Upper lobe of left lung (tissue), 6 donors: ENCODE measurements around the gene WNK2. TPM values are rescaled to one million over a fixed set of nuclear protein-coding genes. Genes with fewer than 3 reads are reported as not detected.
"Not testable (repeated sequence)": the region's sequence is repeated elsewhere in the genome, so short reads cannot be mapped to it uniquely, and the experiment has no call there.

Experiments
- ATAC-seq, 2 donors: fragments of 200-7000 bp; cut with Tn5 transposase; one replicate each; pipeline ENCODE4 v1.9.1; 2022; ENCODE audit warnings: mild to moderate bottlenecking in 2 of 2, moderate library complexity in 2 of 2; ENCODE audit not compliant: low FRiP score in 2 of 2
- DNase-seq, 2 donors: peaks; one replicate each; pipeline ENCODE4 v3.0.0-alpha.2; 2019 to 2020
- H3K27ac ChIP-seq, 4 donors: fragments of 200-600 bp; sonication (generic); one replicate each; pipeline ENCODE4 v1.5.1; 2016 to 2019
- H3K27me3 ChIP-seq, 4 donors: fragments of 200-600 bp; sonication (generic); one replicate each; pipeline ENCODE4 v1.5.1; 2017 to 2019
- H3K36me3 ChIP-seq, 4 donors: fragments of 200-600 bp; sonication (generic); one replicate each; pipeline ENCODE4 v1.5.1; 2016 to 2019
- H3K4me1 ChIP-seq, 4 donors: fragments of 200-600 bp; sonication (generic); one replicate each; pipeline ENCODE4 v1.5.1; 2018 to 2019
- H3K4me3 ChIP-seq, 4 donors: fragments of 200-600 bp; sonication (generic); one replicate each; pipeline ENCODE4 v1.5.1; 2017 to 2019; ENCODE audit warnings: mild to moderate bottlenecking in 2 of 4, moderate library complexity in 1 of 4
- H3K9me3 ChIP-seq, 4 donors: fragments of 200-600 bp; sonication (generic); one replicate each; pipeline ENCODE4 v1.5.1; 2018 to 2019
- EP300 ChIP-seq, 4 donors: sonication (generic); formaldehyde crosslinking; IDR thresholded peaks; one replicate each; pipeline ENCODE4 v1.5.1; 2017; ENCODE audit warnings: antibody characterized with exemption in 4 of 4, control low read depth in 2 of 4
- POLR2A ChIP-seq, 4 donors: fragments of 450-650 bp; IDR thresholded peaks; one replicate each; pipeline ENCODE4 v1.5.1; 2016 to 2017; ENCODE audit warnings: antibody characterized with exemption in 4 of 4, mild to moderate bottlenecking in 2 of 4
- POLR2AphosphoS5 ChIP-seq, 2 donors: sonication (generic); formaldehyde crosslinking; IDR thresholded peaks; one replicate each; pipeline ENCODE4 v1.5.1; 2017; ENCODE audit warnings: antibody characterized with exemption in 2 of 2
- WGBS, 2 donors: methylation state at CpG; one replicate each; pipeline ENCODE4 v1.1.5; 2017 to 2018; 5-methylcytosine and 5-hydroxymethylcytosine counted together
- total RNA-seq, 6 donors: library from RNA; depleted of rRNA in 4 of 6; stranded (reverse); fragments of >200 nt in 4 of 6; gene quantifications; one replicate each; pipeline versions ENCODE4 v1.1.0 to v1.2.1, GENCODE V29; 2016 to 2021
- TF ChIP-seq, protein P1 (sequence below), 6 experiments: fragments of 450-650 bp in 4 of 6; fragments of 200-600 bp in 2 of 6; sonication (generic) in 2 of 6; IDR thresholded peaks; one replicate each; pipeline ENCODE4 v1.5.1; 2016 to 2019; ENCODE audit warnings: antibody characterized with exemption in 6 of 6
- donor health status: DM: no; HTN: no; CAD: no; lungs with moderate emphysema.
- donor health status: DM: no; HTN: yes; CAD: no; lungs with severe emphysema.

Gene WNK2
- total RNA-seq, 6 donors from 2014 or later: 1.1 to 11.5 (median 7.3) TPM

DNA sequence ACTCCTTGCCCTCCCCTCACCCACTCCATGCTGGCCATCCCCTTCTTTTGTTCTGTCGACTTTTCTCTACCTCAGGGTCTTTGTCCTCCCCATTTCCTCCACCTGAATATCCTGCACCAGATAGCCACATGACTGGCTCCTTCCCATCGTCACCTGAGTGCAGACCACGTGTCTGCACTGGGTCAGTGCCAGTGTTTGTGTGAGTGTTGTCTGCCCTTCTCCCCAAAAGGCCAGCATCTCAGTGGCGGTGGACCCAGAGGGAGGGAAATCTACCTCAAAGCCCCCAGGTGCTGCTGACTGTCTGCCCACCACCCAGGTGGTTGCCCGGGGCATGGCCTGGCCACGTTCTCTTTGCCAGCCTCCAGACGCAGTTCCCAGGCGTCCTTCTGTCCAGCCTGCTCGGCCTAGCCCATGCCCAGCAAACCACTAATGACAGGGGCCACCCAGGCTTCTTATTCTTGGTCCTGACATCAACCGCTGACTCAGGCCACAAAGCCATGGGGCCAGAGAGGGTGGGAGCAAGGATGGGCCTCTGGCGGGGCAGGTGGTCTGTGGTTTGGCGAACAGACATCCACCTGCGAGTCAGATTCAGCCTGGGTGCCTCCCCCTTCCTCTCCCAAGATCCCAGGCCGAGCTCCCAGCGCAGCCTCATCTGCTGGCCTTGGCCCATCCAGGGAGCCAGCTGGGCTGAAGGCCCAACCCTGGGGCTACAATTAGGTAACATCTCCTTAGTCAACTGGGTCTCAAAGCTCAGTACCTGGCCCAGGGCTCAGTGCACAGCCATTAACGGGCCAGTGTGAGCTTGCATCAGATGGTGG, 44.4 kb upstream of the WNK2 start:
- DNase-seq (no peak), ATAC-seq (no peak)
- H3K4me3 ChIP-seq: no peak overlapping the region
- H3K9me3 ChIP-seq: peaks cover 0 to 3% (median 0%) of the 10 kb centered on the region in 4 donors
- no peaks in the 10 kb centered on the region for H3K36me3 ChIP-seq
- H3K27ac ChIP-seq: no peak overlapping the region
- WGBS, 2 donors: 89 to 91% methylated on average over 12 to 14 of the region's 16 CpGs
- H3K27me3 ChIP-seq: no peaks in the 10 kb centered on the region
- H3K4me1 ChIP-seq: peaks cover 19 to 28% (median 22%) of the 10 kb centered on the region in 4 donors
- no peak for TF ChIP-seq EP300 (IDR thresholded peaks at IDR 0.05)
- TF ChIP-seq, protein P1, sequence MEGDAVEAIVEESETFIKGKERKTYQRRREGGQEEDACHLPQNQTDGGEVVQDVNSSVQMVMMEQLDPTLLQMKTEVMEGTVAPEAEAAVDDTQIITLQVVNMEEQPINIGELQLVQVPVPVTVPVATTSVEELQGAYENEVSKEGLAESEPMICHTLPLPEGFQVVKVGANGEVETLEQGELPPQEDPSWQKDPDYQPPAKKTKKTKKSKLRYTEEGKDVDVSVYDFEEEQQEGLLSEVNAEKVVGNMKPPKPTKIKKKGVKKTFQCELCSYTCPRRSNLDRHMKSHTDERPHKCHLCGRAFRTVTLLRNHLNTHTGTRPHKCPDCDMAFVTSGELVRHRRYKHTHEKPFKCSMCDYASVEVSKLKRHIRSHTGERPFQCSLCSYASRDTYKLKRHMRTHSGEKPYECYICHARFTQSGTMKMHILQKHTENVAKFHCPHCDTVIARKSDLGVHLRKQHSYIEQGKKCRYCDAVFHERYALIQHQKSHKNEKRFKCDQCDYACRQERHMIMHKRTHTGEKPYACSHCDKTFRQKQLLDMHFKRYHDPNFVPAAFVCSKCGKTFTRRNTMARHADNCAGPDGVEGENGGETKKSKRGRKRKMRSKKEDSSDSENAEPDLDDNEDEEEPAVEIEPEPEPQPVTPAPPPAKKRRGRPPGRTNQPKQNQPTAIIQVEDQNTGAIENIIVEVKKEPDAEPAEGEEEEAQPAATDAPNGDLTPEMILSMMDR (IDR thresholded peaks at IDR 0.05): no peak
- TF ChIP-seq POLR2A (IDR thresholded peaks at IDR 0.05): no peak
- no peak for TF ChIP-seq POLR2AphosphoS5 (IDR thresholded peaks at IDR 0.05)

DNA sequence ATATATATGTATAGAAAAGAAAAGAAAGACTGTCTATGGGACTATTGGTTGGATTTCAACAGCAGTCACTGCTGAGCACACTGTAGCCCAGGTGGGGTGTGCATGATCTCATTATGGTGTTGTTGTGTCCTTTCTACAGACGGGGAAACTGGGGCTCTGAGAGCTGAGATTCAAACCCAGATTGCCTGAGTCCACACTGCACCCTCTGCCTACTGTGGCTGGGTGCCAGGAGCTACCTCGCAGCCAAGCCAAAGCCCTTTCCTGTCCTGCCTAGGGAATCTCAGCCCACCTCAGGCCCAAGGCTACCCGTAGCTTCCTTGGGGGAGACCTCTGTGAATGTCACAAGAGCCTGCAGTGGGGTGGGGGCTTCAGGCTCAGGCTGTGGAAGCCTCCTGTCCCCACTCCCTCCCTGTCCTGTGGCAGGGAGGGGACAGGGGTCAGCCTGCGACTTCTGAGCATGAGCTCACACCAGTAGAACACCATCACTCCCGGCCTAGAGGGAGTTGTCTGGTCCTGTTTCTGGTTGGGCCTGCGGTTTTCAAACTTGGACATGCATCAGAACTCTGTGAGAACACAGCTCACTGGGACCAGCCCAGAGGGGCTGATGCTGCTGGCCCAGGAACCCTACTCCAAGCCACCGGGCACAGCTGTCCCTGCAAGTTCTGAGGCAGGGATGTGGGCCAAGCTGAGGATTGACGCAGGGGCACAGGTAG, 42.0 kb upstream of the WNK2 start:
- ATAC-seq (peak in 1 of 2 donors; percentile 27), DNase-seq (no peak)
- 79 to 87% methylated on average over 4 to 8 of the region's 8 CpGs for WGBS, 2 donors

DNA sequence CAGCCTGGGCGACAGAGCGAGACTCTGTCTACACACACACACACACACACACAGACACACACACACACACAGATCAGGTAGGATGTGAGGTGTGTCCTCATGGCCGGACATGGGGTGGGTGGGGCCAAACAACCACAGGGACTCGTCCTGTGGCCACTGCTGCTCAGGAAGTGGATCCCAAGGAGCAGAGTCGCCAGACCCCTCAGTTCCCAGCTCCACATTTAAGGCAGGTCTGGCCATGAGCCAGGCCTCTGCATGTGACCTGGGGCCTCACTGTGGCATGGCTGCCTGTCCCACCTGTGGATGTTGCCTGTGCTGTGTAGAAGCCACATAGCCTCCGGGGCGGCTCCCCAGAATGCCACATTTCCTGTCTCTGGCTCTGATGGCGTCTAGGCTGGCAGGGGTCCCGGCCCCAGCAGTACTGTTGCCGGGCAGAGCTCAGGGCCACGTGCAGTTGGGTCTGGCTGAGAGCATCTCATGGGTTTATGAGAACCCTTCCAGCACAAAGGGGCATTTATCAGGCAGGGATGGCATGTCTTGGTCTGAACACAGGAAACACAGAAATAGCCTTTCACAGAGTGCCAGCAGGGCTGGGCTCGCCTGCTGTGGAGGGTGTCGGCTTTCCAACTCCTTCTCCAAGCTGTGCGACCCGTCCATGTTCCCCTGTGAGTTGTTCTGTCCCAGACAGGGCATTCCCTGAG, 40.0 kb upstream of the WNK2 start:
- TF ChIP-seq POLR2A (IDR thresholded peaks at IDR 0.05): no peak
- TF ChIP-seq, protein P1 (IDR thresholded peaks at IDR 0.05): no peak
- TF ChIP-seq EP300 (IDR thresholded peaks at IDR 0.05): peak in 1 of 4 donors; percentile 46
- peak in 1 of 2 donors; percentile 46 for TF ChIP-seq POLR2AphosphoS5 (IDR thresholded peaks at IDR 0.05)
- no peaks in the 10 kb centered on the region for H3K27me3 ChIP-seq
- H3K36me3 ChIP-seq: no peaks in the 10 kb centered on the region
- peaks cover 9 to 11% (median 11%) of the 10 kb centered on the region in 4 donors for H3K4me1 ChIP-seq
- H3K9me3 ChIP-seq: peaks cover 0 to 4% (median 0%) of the 10 kb centered on the region in 4 donors
- H3K4me3 ChIP-seq: no peak overlapping the region
- peak in 1 of 2 donors; percentile 55 for DNase-seq
- 30 to 52% methylated on average over 5 to 14 of the region's 15 CpGs for WGBS, 2 donors
- peak in 1 of 2 donors; percentile 34 for ATAC-seq
- H3K27ac ChIP-seq: peak overlapping the region in 3 of 4 donors; percentile 5 to 52 (median 6)

More for the DNA sequence above, 42.0 kb upstream of the WNK2 start:
- peaks cover 0 to 3% (median 0%) of the 10 kb centered on the region in 4 donors for H3K9me3 ChIP-seq
- peaks cover 9 to 11% (median 11%) of the 10 kb centered on the region in 4 donors for H3K4me1 ChIP-seq
- TF ChIP-seq, protein P1 (IDR thresholded peaks at IDR 0.05): no peak
- TF ChIP-seq EP300 (IDR thresholded peaks at IDR 0.05) (no peak), POLR2AphosphoS5 (IDR thresholded peaks at IDR 0.05) (no peak), POLR2A (IDR thresholded peaks at IDR 0.05) (no peak)
- H3K27me3 ChIP-seq: no peaks in the 10 kb centered on the region
- H3K36me3 ChIP-seq: no peaks in the 10 kb centered on the region
- H3K27ac ChIP-seq: no peak overlapping the region
- no peak overlapping the region for H3K4me3 ChIP-seq

DNA sequence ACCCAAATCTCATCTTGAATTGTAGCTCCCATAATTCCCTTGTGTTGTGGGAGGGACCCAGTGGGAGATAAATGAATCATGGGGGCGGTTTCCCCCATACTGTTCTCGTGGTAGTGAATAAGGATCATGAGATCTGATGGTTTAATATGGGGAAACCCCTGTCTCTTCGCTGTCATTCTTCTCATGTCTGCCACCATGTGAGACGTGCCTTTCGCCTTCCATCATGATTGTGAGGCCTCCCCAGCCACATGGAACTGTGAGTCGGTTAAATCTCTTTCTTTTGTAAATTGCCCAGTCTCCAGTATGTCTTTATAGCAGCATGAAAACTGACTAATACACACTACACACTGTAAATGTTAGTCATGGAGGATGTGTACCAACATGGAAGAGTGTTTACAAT, 37.2 kb upstream of the WNK2 start:
- H3K36me3 ChIP-seq, H3K4me3 ChIP-seq, ATAC-seq, DNase-seq, H3K27ac ChIP-seq, H3K9me3 ChIP-seq, H3K27me3 ChIP-seq: not testable (repeated sequence)
- peaks cover 9 to 11% (median 11%) of the 10 kb centered on the region in 4 donors for H3K4me1 ChIP-seq
- 87 to 88% methylated on average over 6 of the region's 6 CpGs for WGBS, 2 donors

DNA sequence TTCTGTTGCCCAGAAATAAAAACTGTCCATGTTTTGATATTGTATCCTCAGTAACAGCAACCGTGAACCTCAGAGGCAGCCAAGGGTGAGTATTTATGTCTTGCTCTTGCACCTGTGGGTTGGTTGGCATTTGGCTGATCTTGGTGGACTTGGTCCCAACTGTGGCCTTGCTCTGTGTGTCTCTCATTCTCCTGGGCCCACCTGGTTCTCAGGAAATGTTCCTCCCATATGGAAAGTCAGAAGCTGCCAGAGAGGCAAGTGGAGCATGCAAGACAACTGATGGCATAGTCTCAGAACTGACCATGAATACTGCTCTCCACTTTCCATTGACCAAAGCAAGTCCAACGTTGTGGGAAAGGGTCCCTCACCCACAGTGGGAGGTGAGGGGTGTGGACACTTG, 36.3 kb upstream of the WNK2 start:
- Histone ChIP-seq H3K4me1 (peaks cover 9 to 11% (median 11%) of the 10 kb centered on the region in 4 donors), H3K9me3 (peaks cover 0 to 4% (median 0%) of the 10 kb centered on the region in 4 donors), H3K4me3 (no peak overlapping the region), H3K27ac (no peak overlapping the region), H3K27me3 (no peaks in the 10 kb centered on the region), H3K36me3 (no peaks in the 10 kb centered on the region)
- WGBS, 2 donors: 60 to 79% methylated on average over 2 of the region's 2 CpGs
- ATAC-seq (no peak), DNase-seq (no peak)
- no peak for TF ChIP-seq EP300 (IDR thresholded peaks at IDR 0.05)
- TF ChIP-seq, protein P1 (IDR thresholded peaks at IDR 0.05): no peak
- TF ChIP-seq POLR2AphosphoS5 (IDR thresholded peaks at IDR 0.05): no peak
- no peak for TF ChIP-seq POLR2A (IDR thresholded peaks at IDR 0.05)
